ENCODE data around the gene SORBS1.

- no peak for TF ChIP-seq CTCF (IDR thresholded peaks at IDR 0.05)
- no peak for TF ChIP-seq POLR2A (IDR thresholded peaks at IDR 0.05)
These were observed 138.9 kb downstream of the SORBS1 start for GRCh38 chr10:95422233-95422632.
